ENCODE data around the gene CHRND. TPM values are rescaled to one million over a fixed set of nuclear protein-coding genes. Genes with fewer than 3 reads are reported as not detected.

The CHRND gene
- under 1 TPM; 0.52 to 0.85 (median 0.66) TPM for polyA plus RNA-seq (ENCODE audit: insufficient read length in 4 of 4)

GRCh38 chr2:232525791-232526371, at the start of gene CHRND:
TSS of gene CHRND (plus strand) at chr2:232526160. CDS start at chr2:232526216, 56 bp downstream.
- no peak for DNase-seq (ENCODE audit: low read depth in 4 of 4, low spot score in 3 of 4)

GRCh38 chr2:232476791-232477190, 49.2 kb upstream of the CHRND start:
- no peak for DNase-seq (ENCODE audit: low read depth in 4 of 4, low spot score in 3 of 4)

GRCh38 chr2:232477751-232478510, 48.0 kb upstream of the CHRND start:
- DNase-seq (ENCODE audit: low read depth in 4 of 4, low spot score in 3 of 4): no peak

- no peak for DNase-seq (ENCODE audit: low read depth in 4 of 4, low spot score in 3 of 4)
Measured at GRCh38 chr2:232478571-232479340, 47.2 kb upstream of the CHRND start.

- no peak for DNase-seq (ENCODE audit: low read depth in 4 of 4, low spot score in 3 of 4)
Measured at GRCh38 chr2:232479341-232480200, 46.4 kb upstream of the CHRND start.

- no peak for DNase-seq (ENCODE audit: low read depth in 4 of 4, low spot score in 3 of 4)
Measured at GRCh38 chr2:232480201-232481190, 45.5 kb upstream of the CHRND start.

- no peak for DNase-seq (ENCODE audit: low read depth in 4 of 4, low spot score in 3 of 4)
Measured at GRCh38 chr2:232481322-232482140, 44.4 kb upstream of the CHRND start.

GRCh38 chr2:232482301-232483238, 43.4 kb upstream of the CHRND start:
- no peak for DNase-seq (ENCODE audit: low read depth in 4 of 4, low spot score in 3 of 4)

GRCh38 chr2:232483311-232483922, 42.5 kb upstream of the CHRND start:
- no peak for DNase-seq (ENCODE audit: low read depth in 4 of 4, low spot score in 3 of 4)

- no peak for DNase-seq (ENCODE audit: low read depth in 4 of 4, low spot score in 3 of 4)
Measured at GRCh38 chr2:232483923-232484627, 41.9 kb upstream of the CHRND start.

GRCh38 chr2:232484628-232485347, 41.2 kb upstream of the CHRND start:
- no peak for DNase-seq (ENCODE audit: low read depth in 4 of 4, low spot score in 3 of 4)

GRCh38 chr2:232485348-232485756, 40.6 kb upstream of the CHRND start:
- DNase-seq (ENCODE audit: low read depth in 4 of 4, low spot score in 3 of 4): no peak

GRCh38 chr2:232485757-232486557, 40.0 kb upstream of the CHRND start:
- no peak for DNase-seq (ENCODE audit: low read depth in 4 of 4, low spot score in 3 of 4)

GRCh38 chr2:232486558-232487384, 39.2 kb upstream of the CHRND start:
- DNase-seq (ENCODE audit: low read depth in 4 of 4, low spot score in 3 of 4): no peak

Measured in left renal pelvis (tissue), 4 donors.